Right ventricle myocardium inferior (tissue), 1 donor: ENCODE results near the gene RUNX1. TPM values are rescaled to one million over a fixed set of nuclear protein-coding genes. Genes with fewer than 3 reads are reported as not detected.
"Not testable (repeated sequence)": the region's sequence is repeated elsewhere in the genome, so short reads cannot be mapped to it uniquely, and the experiment has no call there.

ENCODE experiments used
- ATAC-seq: fragments of 200-7000 bp; cut with Tn5 transposase; one replicate; pipeline ENCODE4 v1.9.1; 2020; ENCODE audit warnings: mild to moderate bottlenecking, moderate library complexity
- DNase-seq: peaks from one replicate; pipeline ENCODE4 v3.0.0; 2021; ENCODE audit errors: missing footprints
- intact Hi-C: fragments of 100-400 bp; cut with DNase I; formaldehyde crosslinking; loops from one replicate; pipeline ENCODE4 v1.11.0; 2022
- total RNA-seq: library from RNA; stranded (reverse); fragmentation: NEBNext Ultra II Directional; extraction: Animal tissue kit (Norgen Biotek cat#: 25700); gene quantifications from one replicate; pipeline ENCODE4 v1.2.1, GENCODE V29; 2021
- donor health status: DM: no; HTN: yes; CAD: no; lungs with severe emphysema.

The RUNX1 gene
- total RNA-seq, 1 donor from 2014 or later, result 1.8 TPM

DNA sequence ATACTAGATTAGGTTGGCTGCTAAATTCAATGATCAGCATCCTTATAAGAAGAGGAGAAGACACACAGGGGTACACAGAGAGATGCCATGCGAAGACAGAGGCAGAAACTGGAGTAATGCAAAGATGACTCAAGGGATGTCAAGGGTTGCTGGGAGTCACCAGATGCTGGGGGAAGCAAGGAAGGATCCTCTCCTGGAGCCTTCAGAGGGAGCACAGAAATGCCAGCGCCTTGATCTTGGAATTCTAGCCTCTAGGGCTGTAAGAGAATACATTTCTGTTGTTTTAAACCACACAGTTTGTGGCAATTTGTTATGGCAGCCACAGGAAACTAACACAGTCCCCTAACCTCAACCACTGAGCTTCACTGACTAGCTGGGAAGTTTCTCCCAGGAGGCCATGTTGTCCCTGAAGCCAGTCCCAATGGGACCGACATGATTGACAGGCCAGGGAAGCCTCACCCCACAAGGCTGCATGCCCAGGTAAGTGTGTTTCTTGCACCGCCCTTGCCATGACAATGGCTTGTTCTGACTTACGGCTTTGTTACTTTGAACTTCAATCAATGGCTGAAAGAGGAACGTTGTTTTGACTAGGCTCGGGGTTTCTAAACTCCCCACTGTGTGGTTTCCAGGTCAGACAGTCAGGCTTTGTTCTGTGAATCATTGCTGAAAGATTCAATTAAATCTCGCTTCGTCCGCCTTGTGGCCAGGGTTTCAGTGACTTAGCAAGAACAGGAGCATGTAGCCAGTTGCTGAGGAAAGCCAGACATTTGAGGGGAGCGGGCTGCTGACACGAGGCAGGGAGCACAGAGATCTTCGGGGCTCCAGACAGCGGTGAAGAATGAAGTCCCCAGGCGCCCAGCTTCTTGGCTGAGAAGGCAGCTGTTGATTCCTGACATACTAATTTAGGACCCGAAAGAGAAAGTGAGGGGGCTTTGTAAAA lies 62.3 kb downstream of the RUNX1 start:
- intact Hi-C loops, result no loop called here
- no peak for DNase-seq
- no peak for ATAC-seq

DNA sequence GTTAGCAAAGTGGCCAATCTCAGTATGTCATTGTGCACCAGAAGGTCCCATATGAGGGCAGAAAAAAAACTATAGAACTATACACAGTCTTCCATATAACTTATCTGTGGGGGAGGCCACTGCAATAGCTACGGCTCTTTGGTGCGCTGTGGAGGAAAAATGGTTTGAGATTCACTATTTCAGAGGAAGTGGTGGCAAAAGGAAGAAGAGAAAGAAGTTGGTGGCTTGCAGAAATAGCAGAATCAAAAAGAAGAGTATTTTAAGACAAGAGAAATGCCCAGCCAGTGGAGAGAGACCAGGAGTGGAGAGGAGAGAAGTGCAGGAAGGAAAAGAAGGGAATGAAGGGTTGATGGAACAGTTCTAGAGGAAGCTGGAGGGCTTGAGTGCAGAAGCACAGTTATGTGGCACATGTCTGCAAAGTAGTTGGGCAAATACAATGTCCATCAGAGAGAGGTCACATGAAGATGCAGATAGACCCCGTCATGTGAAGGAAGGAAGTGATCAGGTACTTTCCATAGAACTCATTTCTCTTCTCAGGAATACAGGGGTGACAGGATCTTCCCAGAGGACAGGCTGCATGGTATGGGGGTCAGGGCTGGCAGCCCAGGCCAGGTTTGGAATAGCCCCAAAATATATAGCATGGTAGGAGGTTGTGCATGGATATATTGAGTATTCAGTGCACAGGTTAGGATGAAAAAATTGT lies 64.6 kb downstream of the RUNX1 start:
- ATAC-seq (no peak), DNase-seq (no peak)
- intact Hi-C loops, result no loop called here

DNA sequence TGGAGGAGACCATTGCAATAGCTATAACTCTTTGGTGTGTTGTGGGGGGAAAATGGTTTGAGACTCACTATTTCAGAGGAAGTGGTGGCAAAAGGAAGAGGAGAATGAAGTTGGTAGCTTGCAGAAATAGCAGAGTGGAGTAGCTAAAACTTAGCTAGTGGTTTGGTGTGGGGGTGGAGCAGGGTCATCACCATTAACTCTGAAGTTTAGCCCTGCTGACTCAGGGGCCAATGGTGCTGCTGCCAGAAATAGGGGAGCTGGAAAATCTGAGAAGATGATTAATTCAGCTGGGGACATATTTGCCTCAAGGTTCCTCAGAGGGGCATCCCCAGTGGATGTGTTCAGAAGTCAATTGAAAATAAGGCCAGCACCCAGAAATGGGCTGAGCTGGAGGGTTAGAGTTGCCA lies 65.4 kb downstream of the RUNX1 start:
- DNase-seq (no peak), ATAC-seq (no peak)
- intact Hi-C loops, result no loop called here

DNA sequence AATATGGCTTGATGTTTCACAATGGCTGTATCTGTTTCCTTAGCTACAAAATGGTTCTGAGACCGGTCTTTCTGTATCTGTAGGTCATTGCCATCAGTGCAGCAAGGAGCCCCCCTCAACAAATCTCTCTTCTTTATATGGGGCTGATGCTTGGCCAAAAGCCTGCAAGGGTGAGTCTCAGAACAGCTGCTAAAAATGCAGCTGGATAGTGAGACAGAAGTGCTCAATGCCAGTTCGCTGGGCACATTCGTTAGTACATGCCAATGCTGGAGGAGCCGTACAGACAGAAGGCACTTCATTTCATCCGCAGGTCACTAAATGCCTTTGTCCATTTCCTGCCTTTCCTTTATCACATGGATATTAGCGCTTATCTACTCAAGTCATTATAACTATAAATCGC lies 67.3 kb downstream of the RUNX1 start:
- DNase-seq (no peak), ATAC-seq (no peak)
- intact Hi-C loops, result no loop called here

DNA sequence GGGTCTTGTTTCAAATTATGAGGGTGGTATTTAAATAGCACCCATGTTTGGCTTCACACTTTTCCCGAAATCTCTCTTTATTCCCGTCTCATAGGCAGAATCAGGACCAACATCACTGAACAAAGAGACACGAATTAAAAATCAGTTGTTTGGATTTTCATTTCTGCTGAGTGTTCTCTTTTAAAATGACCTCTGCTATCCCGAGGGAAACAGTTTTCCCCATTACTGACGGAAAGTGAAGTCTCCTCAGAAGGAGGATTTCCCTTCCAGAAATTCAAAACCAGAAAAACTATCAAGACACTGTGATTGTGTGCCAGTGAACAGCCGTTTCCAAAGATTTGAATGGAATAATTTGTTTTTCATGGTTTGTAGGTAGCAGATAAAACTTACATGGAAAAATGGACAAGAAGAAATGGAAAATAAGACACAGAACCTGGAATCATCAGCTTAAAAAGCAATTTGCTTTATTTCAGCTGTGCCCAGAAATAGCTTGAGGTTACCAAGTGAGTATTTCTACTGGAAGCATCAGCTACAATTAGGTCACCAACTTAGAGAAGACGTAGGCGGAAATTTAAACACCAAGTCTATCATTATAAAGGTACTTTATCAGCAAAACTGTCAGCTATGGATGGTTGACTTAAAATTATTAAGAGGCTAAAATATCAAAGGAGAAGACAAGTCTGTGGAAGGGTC lies 68.5 kb downstream of the RUNX1 start:
- DNase-seq, result no peak
- intact Hi-C loops, result no loop called here
- no peak for ATAC-seq

DNA sequence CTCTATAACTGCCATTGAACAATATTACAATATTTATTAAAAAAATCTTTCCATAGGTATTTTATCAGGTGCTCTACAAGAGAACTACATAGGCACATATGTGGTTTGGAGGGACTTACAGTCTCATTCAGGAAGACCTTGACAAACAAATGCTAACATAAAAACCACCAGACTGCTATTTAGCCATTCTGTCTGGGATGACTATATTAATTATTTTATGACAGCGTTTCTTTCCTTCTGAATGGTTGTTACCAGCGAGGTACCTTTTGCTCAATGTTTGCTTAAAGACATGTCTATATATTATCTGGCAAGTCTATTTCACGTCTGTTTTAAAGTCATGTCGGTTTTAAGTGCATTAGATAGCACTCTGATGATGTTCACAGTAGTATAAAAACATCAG lies 69.7 kb downstream of the RUNX1 start:
- ATAC-seq (no peak), DNase-seq (no peak)
- intact Hi-C loops, result no loop called here

DNA sequence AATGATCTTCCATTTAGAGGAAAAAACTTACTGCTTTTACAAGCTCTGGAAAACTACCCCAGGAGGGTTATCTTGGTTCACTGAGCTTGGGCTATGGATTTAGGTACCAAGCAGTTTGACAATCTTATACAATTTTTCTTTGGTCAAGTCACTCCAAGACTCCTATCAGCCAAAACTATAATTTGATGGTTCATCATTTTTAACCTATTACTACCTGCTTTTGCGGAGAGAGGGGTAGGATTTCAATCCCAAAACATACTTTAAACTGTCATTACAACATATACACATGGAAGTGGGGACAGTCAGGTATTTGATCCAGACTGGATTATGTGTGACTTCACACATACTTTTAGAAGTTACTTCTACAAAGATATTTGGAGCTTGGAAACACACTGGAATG lies 71.8 kb downstream of the RUNX1 start:
- intact Hi-C loops, result no loop called here
- DNase-seq (no peak), ATAC-seq (no peak)

DNA sequence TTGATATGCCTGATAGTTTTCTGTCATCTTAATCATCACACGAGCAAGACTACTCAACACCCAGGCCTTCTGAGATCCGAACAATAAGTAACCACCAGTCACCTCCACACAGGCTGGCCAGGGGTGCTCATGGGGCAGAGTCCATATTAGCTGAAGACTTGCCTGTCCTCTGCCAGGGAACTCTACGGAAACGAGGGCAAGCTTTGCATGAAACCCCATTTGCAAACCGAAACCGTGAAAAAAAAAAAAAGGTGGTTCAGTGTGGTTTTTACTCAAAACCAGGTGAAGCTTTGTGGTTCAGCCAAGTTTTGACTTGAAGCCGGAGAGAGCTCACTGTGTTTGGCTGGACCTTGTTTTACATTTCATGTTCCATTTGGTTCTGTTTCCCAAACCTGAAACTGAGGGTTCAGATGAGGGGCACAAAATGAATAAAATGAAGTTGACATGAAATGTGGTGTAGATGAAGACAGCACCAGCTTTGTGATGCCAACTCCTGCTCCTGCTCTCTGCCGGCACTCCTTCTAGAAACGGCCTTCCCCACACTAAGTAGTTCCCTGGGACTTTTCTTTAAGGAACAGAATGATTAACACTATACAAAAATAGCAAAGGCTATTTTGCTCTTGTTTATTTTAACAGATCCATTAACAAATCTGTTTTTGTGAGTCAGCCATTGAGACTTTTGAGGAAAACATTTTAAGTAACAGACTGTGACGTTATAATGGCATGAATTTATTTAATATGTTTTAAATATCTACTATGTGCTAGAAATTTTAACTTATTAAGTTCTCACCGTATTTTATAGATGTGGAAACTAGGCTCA lies 74.7 kb downstream of the RUNX1 start:
- intact Hi-C loops, result no loop called here
- DNase-seq, result no peak
- ATAC-seq, result no peak

DNA sequence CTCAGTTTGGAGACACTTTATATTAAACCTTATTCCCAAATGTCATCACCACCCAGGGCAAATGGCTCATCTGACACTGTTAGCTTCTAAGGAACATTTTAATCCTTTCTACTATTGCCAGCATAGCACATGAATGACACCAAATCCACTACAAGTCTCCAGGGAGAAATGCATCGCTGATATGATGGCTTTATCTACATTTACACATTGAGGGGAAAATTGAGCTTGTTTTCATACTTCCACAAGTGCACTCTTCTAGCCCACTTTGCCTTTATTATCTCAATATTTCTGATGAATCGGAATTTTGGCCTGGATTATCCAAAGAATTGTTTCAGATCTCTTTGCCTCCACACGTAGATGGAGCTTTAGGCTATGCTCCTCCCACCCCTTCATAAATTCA lies 75.4 kb downstream of the RUNX1 start:
- intact Hi-C loops, result no loop called here
- DNase-seq (no peak), ATAC-seq (no peak)

DNA sequence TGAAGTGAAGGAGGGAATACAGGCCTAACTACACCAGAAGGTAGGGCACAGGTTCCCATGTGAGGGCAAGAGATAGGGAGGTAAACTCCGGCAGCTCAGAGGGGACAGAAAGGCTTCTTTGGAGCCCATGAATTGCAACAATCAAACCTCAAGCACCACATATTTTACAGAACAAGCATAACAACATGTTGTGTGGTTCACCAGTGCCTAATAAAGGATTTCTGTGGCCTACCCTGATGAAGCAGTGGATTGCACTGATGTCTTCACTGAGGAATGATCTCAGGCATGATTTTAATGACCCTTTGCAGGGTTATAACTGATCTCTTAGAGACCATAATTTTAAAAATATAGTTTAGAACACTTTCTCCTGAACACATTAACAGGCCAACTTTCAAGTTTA lies 77.4 kb downstream of the RUNX1 start:
- DNase-seq (no peak), ATAC-seq (no peak)
- intact Hi-C loops, result no loop called here

DNA sequence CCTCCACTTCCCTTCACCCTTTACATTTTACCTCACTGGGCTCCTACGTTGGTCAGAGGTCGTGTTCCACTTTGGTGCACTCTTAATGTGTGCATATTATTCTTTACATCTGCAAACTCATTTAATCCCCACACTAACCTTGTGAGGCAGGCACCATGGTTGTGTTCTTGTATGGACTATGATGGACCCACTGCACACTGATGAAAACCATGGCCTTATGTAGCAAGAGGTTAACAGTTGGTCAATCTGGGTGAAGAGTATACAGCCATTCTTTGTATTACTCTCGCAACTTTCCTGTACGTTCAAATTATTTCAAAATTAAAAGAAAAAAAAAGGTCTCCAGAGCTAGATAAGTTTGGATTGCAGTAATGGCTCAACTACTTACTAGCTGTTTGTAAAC lies 78.5 kb downstream of the RUNX1 start:
- intact Hi-C loops, result no loop called here
- ATAC-seq, result no peak
- DNase-seq, result no peak

DNA sequence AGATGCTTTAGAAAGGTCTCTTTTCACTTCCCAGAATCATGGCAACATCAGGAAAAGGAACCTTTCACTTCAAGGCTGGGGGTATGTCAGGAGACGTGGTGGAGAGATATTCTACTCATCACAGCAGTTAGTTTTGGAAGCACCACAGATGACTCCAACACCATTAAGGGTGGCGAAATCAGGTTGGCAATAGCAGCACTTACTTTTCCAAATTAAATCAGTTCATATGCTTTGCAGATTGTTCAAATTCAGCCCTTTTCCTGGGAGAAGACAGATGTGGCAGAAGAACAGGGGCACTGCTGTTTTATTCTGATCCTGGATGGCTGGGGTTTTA lies 79.0 kb downstream of the RUNX1 start:
- ATAC-seq, result no peak
- intact Hi-C loops, result no loop called here

DNA sequence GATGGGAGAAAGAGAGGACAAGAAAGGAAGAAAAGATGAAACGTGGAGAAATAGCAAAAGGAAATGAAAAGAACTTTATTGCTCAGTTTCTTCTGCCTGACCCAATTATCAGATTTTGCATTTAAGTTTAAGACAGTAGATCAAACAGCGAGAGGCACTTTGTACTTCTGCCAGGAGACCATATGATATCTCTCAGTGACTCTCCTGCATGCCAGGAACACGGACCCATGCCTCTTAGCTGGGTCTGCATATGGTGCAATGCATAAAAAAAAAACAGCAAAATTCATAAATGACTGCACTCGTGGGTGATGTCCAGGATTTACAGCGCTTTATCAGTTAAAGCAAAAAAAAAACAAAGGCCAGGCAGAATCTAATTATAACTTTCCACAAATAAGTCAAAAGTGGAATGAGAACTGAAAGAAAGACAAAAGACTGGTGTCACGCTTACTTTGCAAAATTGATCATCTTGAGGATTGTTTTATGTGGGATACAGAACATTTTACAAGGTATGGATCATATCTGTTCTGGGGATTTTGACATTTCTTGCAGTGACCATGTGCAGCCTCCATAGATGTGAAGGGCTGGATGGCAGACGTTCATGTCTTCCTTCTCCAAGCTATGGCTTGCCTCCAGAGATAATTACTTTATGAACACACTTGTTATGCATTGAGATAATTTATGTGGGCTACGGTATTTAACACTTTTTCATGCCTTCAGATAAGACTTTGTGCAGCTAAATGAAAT lies 79.5 kb downstream of the RUNX1 start:
- ATAC-seq (no peak), DNase-seq (no peak)
- intact Hi-C loops, result no loop called here

More for the DNA sequence above, 79.0 kb downstream of the RUNX1 start:
- DNase-seq, result no peak

DNA sequence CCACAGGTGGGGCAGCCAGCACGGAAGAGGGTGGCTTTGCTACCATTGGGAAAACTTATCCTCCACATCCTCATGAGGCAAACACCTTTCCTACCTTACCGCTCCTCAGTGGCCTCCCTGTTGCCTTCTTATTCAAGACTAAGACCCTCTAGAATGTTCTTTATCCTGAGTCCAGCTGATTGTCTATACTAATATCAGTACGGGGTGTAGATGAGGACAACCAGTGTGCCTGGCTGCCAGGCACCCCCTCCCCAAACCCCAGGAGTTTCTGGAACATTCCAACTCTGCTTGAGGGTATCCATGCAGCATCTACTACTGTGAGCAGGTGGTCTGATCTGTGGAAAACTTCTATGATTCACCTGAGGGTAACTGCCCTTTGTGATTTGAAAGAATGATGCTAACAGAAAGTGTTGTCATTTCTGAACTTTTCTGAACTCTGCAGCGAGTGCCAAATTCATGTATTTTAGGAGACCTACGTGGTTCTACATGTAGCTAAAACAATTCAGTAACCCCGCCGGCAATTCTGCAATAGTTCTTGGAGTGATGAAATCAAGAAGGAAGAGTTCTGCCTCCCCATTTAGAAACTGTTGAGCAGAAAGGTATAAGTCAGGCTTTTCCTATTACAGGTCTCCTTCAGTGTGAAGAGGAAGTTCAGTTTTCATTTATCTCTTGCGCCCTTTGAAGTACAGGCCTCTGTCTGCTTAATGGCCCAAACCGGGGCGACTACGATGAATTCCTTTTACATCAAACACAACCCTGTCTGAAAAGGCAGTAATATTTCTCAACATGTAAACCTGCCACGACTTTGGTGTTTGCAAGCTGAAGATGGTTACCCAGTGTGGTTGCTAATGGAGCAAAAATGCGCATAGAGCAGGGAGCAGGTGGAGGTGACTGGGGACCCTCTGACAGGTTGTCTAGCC lies 80.4 kb downstream of the RUNX1 start:
- intact Hi-C loops, result no loop called here
- ATAC-seq (no peak), DNase-seq (no peak)

DNA sequence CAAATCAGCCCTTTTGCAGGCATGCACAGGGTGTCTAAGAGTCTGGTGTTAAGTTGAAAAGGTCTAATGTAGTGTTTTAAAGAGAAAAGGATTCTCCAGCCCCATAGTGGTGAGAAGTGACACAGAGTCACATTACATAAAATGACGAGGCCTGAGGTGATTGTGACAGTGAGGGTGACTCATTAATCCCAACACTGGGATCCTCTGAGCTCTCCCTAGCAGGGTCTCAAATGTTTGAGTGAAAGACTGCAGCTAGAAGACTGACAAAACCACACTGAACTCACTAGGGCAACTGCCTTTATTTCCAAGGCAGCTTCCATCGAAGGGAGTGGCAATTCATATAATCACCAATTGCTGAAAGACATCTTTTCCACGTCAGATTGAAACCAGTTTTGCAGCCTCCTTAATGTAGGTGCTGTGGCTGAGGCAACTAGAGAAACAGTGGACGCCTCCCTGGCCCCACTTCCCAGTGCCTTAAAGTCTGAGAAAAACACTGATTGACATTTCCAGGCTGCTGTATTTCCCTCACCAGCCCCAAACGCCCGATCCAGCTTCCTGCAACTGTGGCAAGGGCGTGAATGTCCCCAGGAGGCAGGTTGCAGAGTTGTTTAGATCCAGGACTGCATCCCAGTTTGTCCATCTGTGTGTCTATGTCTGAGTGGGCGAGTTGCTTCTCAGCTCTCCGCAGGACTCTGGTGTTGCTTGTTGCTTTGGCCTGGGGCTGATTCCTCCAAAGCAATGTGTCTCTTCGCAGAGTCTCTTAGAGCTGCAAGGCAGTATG lies 81.4 kb downstream of the RUNX1 start:
- intact Hi-C loops, result no loop called here
- DNase-seq (no peak), ATAC-seq (no peak)

DNA sequence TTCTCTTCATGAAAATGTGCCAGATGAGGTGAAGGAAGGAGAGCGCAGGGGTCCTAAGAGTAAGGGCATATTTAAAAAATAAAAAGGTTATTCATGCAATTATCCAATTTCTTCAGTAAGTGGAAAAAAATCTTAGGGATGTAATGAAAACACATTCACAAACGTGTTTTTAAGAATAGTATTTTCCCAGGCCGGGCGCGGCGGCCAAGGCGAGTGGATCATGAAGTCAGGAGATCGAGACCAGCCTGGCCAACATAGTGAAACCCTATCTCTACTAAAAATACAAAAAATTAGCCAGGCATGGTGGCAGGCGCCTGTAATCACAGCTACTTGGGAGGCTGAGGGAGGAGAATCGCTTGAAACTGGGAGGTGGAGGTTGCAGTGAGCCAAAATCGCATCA lies 82.2 kb downstream of the RUNX1 start:
- ATAC-seq, intact Hi-C loops, DNase-seq: not testable (repeated sequence)
